Esophagus squamous epithelium (tissue), 5 donors: Measurements from ENCODE around the gene NFKB1. TPM values are rescaled to one million over a fixed set of nuclear protein-coding genes. Genes with fewer than 3 reads are reported as not detected.

Source experiments
- DNase-seq: peaks from one replicate; lab custom pipeline; 2025; lab: John Stamatoyannopoulos, UW
- H3K27ac ChIP-seq, 4 donors: fragments of 200-600 bp; sonication (generic); one replicate each; pipeline ENCODE4 v1.5.1; 2016 to 2019; ENCODE audit warnings: mild to moderate bottlenecking in 1 of 4
- H3K27me3 ChIP-seq, 4 donors: fragments of 200-600 bp; sonication (generic); 1 replicate in 3 of 4; 2 replicates in 1 of 4; pipeline versions ENCODE4 v1.5.1 to v1.6.0; 2017 to 2021; ENCODE audit warnings: antibody characterized with exemption in 1 of 4
- H3K36me3 ChIP-seq, 3 donors: fragments of 200-600 bp; sonication (generic); one replicate each; pipeline ENCODE4 v1.5.1; 2016 to 2019
- H3K4me1 ChIP-seq, 3 donors: fragments of 200-600 bp; sonication (generic); one replicate each; pipeline ENCODE4 v1.5.1; 2017 to 2019
- H3K4me3 ChIP-seq, 4 donors: fragments of 200-600 bp; sonication (generic); 1 replicate in 3 of 4; 2 replicates in 1 of 4; pipeline ENCODE4 v1.5.1; 2016 to 2019; ENCODE audit warnings: mild to moderate bottlenecking in 2 of 4, moderate library complexity in 1 of 4
- H3K9me3 ChIP-seq, 3 donors: fragments of 200-600 bp; sonication (generic); one replicate each; pipeline ENCODE4 v1.5.1; 2016 to 2019
- POLR2A ChIP-seq, 4 donors: fragments of 450-650 bp; IDR thresholded peaks; one replicate each; pipeline ENCODE4 v1.6.1; 2017; ENCODE audit warnings: antibody characterized with exemption in 4 of 4, mild to moderate bottlenecking in 4 of 4, moderate library complexity in 3 of 4
- WGBS, 2 donors: methylation state at CpG; one replicate each; pipeline ENCODE4 v1.1.5; 2018; 5-methylcytosine and 5-hydroxymethylcytosine counted together
- intact Hi-C: fragments of 100-400 bp; cut with DNase I; formaldehyde crosslinking; loops from one replicate; pipeline ENCODE4 v1.15.0; 2022
- total RNA-seq, 4 donors: library from RNA; depleted of rRNA; stranded (reverse); fragments of >200 nt; gene quantifications; one replicate each; pipeline ENCODE4 v1.1.0, GENCODE V29; 2016
- TF ChIP-seq, protein P1 (sequence below), 6 experiments: fragments of 450-650 bp in 4 of 6; fragments of 200-600 bp in 2 of 6; sonication (generic) in 2 of 6; IDR thresholded peaks; one replicate each; pipeline ENCODE4 v1.5.1; 2016 to 2019; ENCODE audit warnings: antibody characterized with exemption in 6 of 6, mild to moderate bottlenecking in 4 of 6, moderate library complexity in 4 of 6
- donor health status: DM: yes; HTN: yes; CAD: no.

NFKB1 gene
- total RNA-seq, 4 donors from 2014 or later = 33.5 to 47.5 (median 41.4) TPM

DNA sequence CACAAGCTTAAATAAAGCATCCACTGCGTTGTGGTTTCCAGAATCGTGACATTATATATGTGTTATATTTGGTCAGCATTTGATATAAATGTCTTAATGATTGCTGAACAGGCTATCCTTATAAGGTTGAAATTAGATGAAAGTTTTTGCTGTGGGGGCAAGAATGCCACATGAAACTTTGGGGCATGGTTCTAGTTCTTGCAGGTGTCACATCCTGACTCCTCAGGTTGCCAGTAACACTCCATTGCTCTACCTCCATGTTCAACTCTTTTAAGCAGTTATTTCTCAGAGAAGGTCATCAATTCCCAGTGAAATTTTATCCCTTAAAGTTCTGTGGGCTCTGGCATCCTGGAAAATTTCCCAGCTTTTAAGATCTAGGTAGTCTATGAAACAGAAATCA is 33.7 kb downstream of the NFKB1 start:
- Histone ChIP-seq H3K36me3 (peaks cover 0 to 24% (median 0%) of the 10 kb centered on the region in 3 donors), H3K27me3 (no peaks in the 10 kb centered on the region), H3K4me1 (peaks cover 0 to 51% (median 0%) of the 10 kb centered on the region in 3 donors), H3K4me3 (no peak overlapping the region), H3K9me3 (no peaks in the 10 kb centered on the region), H3K27ac (no peak overlapping the region)
- 64 to 86% methylated on average over 2 of the region's 2 CpGs for WGBS, 2 donors
- intact Hi-C loops = no loop called here
- DNase-seq = no peak
- TF ChIP-seq, protein P1, sequence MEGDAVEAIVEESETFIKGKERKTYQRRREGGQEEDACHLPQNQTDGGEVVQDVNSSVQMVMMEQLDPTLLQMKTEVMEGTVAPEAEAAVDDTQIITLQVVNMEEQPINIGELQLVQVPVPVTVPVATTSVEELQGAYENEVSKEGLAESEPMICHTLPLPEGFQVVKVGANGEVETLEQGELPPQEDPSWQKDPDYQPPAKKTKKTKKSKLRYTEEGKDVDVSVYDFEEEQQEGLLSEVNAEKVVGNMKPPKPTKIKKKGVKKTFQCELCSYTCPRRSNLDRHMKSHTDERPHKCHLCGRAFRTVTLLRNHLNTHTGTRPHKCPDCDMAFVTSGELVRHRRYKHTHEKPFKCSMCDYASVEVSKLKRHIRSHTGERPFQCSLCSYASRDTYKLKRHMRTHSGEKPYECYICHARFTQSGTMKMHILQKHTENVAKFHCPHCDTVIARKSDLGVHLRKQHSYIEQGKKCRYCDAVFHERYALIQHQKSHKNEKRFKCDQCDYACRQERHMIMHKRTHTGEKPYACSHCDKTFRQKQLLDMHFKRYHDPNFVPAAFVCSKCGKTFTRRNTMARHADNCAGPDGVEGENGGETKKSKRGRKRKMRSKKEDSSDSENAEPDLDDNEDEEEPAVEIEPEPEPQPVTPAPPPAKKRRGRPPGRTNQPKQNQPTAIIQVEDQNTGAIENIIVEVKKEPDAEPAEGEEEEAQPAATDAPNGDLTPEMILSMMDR (IDR thresholded peaks at IDR 0.05) = no peak
- no peak for TF ChIP-seq POLR2A (IDR thresholded peaks at IDR 0.05)

DNA sequence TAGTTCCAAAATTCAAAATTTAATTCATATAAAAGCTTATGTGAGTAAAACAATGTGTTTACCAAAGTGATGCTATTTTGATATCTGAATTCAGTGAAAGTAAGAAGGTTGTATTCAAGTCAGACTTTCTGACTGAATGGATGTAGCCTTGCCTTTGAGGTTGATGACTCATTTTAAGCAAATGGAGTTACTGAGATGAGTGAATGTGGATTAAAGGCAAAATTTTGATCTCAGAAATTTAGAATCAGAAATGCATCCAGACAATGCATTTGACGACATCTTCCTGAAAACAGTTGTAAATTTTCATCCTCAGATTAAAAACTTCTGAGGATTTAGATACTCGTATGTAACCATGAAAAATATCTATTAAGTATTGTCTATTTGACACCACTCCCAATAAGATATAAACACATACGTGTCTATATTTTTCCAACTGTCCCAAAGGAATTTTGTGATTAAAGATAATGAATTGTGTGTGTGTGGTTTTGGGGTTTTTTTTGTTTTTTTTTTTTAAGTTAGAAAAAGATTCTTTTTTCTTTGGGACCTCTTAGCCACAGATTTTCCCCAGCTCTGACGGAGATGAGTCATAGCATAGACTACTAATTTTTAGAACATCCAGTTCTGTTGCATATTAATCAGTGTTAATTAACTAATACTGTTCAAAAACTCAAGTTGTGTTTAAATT is 34.4 kb downstream of the NFKB1 start:
- H3K36me3 ChIP-seq = peaks cover 0 to 24% (median 0%) of the 10 kb centered on the region in 3 donors
- H3K4me3 ChIP-seq = no peak overlapping the region
- TF ChIP-seq POLR2A (IDR thresholded peaks at IDR 0.05) = no peak
- TF ChIP-seq, protein P1 (IDR thresholded peaks at IDR 0.05) = no peak
- intact Hi-C loops = no loop called here
- no peaks in the 10 kb centered on the region for H3K9me3 ChIP-seq
- DNase-seq = no peak
- no peak overlapping the region for H3K27ac ChIP-seq
- 48 to 60% methylated on average over 4 of the region's 4 CpGs for WGBS, 2 donors
- peaks cover 0 to 51% (median 0%) of the 10 kb centered on the region in 3 donors for H3K4me1 ChIP-seq
- no peaks in the 10 kb centered on the region for H3K27me3 ChIP-seq

DNA sequence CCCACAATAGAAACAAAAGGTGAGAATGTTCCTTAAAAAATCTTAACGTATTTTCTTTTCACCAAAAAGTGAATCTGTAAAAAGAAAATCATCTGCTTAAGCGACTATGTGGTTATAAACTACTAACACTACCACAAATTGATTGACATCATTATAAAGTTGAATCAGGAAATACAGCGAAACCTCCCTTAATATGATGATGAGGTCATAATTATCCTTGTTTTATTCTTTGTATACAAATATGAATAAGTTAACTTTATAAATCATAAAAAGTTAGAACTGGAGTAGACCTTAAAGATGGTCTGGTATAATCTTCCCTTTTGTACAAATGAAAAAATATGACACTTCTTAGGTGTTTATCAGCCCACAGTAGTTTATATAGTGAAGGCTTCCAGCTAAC is 35.6 kb downstream of the NFKB1 start:
- H3K36me3 ChIP-seq = peaks cover 0 to 25% (median 0%) of the 10 kb centered on the region in 3 donors
- no peak for TF ChIP-seq POLR2A (IDR thresholded peaks at IDR 0.05)
- TF ChIP-seq, protein P1 (IDR thresholded peaks at IDR 0.05) = no peak
- H3K27me3 ChIP-seq = no peaks in the 10 kb centered on the region
- no peaks in the 10 kb centered on the region for H3K9me3 ChIP-seq
- DNase-seq = no peak
- peaks cover 0 to 59% (median 0%) of the 10 kb centered on the region in 3 donors for H3K4me1 ChIP-seq
- H3K4me3 ChIP-seq = no peak overlapping the region
- WGBS, 2 donors = 83 to 85% methylated on average over 3 of the region's 3 CpGs
- peak overlapping the region in 3 of 4 donors; percentile 4 to 64 (median 29) for H3K27ac ChIP-seq
- intact Hi-C loops = no loop called here

DNA sequence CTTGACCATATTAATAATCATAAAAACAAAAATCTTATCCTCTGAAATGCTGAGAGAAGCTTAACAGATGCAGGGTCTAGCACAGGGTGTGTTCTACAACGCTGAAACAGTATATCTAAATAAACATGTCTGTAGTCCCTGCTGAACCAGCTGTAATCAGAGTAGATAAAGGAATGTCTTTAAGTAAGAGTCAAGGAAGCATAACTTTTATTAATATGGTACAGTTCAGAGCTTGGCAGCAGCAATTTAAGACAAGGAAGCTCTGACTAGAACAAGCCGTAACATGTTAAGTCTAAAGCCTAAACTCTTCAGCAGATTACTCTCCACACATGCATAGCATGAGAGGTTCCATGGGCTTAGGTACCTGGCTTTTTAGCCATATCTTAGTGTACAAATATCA is 36.1 kb downstream of the NFKB1 start:
- peaks cover 0 to 27% (median 0%) of the 10 kb centered on the region in 3 donors for H3K36me3 ChIP-seq
- peaks cover 0 to 64% (median 0%) of the 10 kb centered on the region in 3 donors for H3K4me1 ChIP-seq
- no peak overlapping the region for H3K4me3 ChIP-seq
- intact Hi-C loops = no loop called here
- 37 to 56% methylated on average over 2 of the region's 2 CpGs for WGBS, 2 donors
- H3K27ac ChIP-seq = peak overlapping the region in 3 of 4 donors; percentile 4 to 64 (median 30)
- TF ChIP-seq, protein P1 (IDR thresholded peaks at IDR 0.05) = no peak
- TF ChIP-seq POLR2A (IDR thresholded peaks at IDR 0.05) = no peak
- H3K9me3 ChIP-seq = no peaks in the 10 kb centered on the region
- DNase-seq = no peak
- no peaks in the 10 kb centered on the region for H3K27me3 ChIP-seq

DNA sequence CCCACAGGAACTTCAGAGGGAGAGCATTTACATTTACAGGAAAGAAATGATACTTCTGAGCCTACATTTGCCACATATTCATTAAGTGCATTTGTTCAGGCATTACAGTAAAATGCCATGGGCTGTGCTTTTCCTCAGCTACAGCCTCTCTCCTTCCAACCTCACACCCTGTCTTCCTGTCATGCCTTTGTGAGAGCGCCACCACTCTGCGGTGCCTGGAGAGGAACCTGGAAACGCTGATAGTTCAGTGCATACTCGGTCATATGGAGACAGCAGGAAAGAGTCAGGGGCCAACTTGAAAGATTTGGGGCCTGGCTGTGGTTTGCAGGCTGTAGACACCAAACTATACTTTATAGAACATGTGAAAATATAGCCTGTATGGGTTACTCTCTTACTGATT is 40.5 kb downstream of the NFKB1 start:
- Histone ChIP-seq H3K9me3 (no peaks in the 10 kb centered on the region), H3K27ac (peak overlapping the region in 1 of 4 donors; percentile 70), H3K4me1 (peaks cover 0 to 49% (median 0%) of the 10 kb centered on the region in 3 donors), H3K4me3 (no peak overlapping the region), H3K27me3 (no peaks in the 10 kb centered on the region), H3K36me3 (peaks cover 0 to 40% (median 0%) of the 10 kb centered on the region in 3 donors)
- no peak for DNase-seq
- TF ChIP-seq POLR2A (IDR thresholded peaks at IDR 0.05) = no peak
- TF ChIP-seq, protein P1 (IDR thresholded peaks at IDR 0.05) = no peak
- WGBS, 2 donors = 64 to 76% methylated on average over 4 of the region's 4 CpGs
- intact Hi-C loops = no loop called here
